Suprapubic skin (tissue), 4 donors: ENCODE results near the gene DSTN.

ENCODE experiments used
- CTCF ChIP-seq, 2 donors: fragments of 200-600 bp in 1 of 2; fragments of 450-650 bp in 1 of 2; sonication (generic) in 1 of 2; IDR thresholded peaks; one replicate each; pipeline ENCODE4 v1.5.1; 2016 to 2019; ENCODE audit warnings: antibody characterized with exemption in 2 of 2, mild to moderate bottlenecking in 1 of 2, moderate library complexity in 1 of 2
- POLR2A ChIP-seq, 2 donors: fragments of 450-650 bp; IDR thresholded peaks; one replicate each; pipeline ENCODE4 v1.6.1; 2017; ENCODE audit warnings: antibody characterized with exemption in 2 of 2, mild to moderate bottlenecking in 2 of 2, moderate library complexity in 2 of 2
- POLR2AphosphoS5 ChIP-seq, 3 donors: sonication (generic); formaldehyde crosslinking; IDR thresholded peaks; one replicate each; pipeline ENCODE4 v1.6.1; 2017; ENCODE audit warnings: antibody characterized with exemption in 3 of 3

- TF ChIP-seq POLR2A (IDR thresholded peaks at IDR 0.05) (no peak), POLR2AphosphoS5 (IDR thresholded peaks at IDR 0.05) (no peak), CTCF (IDR thresholded peaks at IDR 0.05) (no peak)
These were observed 17.9 kb downstream of the DSTN start for GRCh38 chr20:17587824-17588223.
